GM21423 (cell line): ENCODE measurements around the gene EXOC6.
"Not testable (repeated sequence)": the region's sequence is repeated elsewhere in the genome, so short reads cannot be mapped to it uniquely, and the experiment has no call there.

Experiments used
- ATAC-seq: cut with Tn5 transposase; IDR thresholded peaks from one replicate; pipeline ENCODE4 v1.9.1; 2021; ENCODE audit warnings: mild to moderate bottlenecking, moderate library complexity; ENCODE audit not compliant: unreplicated experiment

Gene EXOC6

DNA sequence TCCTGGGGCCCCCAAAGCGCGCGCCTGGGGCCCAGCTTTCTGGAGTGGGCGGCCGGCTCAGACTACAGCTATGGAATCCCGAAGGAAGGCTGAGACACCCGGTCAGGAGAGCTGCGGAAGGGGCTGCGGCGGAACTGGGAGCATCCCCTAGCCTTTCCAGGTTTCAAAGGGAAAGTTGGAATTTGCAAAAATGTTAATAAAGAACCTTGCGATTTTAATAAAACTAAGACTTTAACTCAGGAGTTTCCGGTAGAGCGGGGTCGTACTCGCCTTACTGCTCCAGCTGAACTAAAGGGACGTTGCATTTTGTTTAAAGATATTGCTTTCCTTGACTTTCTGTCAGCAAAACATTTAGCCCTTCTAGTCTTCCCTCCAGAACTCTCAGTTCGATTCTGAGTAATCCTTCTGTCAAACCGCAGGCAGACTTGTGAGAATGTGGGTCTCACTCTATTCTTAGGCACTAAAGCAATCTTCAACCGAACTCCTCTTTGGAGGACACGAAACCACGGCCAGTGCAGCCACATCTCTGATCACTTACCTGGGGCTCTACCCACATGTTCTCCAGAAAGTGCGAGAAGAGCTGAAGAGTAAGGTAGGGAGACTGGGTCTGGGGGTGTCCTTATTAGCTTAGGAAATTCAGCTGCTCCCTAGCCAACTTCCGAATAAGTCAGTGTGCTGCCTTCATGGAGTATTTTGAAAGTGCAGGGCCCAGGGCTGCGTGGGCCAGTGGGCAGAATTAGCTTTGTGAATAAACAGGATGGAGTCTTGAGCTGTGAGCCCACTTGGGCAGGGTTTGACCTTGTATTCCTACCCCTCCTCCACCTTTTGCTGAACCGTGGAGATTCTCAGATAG is 227.3 kb downstream of the EXOC6 start:
- ATAC-seq: no peak

DNA sequence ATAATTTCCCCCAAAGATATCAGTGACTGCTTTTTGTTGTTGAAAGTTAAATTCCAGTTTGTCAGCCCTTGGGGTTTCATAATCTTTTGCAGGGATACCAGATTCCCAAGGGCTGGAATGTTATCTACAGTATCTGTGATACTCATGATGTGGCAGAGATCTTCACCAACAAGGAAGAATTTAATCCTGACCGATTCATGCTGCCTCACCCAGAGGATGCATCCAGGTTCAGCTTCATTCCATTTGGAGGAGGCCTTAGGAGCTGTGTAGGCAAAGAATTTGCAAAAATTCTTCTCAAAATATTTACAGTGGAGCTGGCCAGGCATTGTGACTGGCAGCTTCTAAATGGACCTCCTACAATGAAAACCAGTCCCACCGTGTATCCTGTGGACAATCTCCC is 228.6 kb downstream of the EXOC6 start:
- ATAC-seq: no peak

DNA sequence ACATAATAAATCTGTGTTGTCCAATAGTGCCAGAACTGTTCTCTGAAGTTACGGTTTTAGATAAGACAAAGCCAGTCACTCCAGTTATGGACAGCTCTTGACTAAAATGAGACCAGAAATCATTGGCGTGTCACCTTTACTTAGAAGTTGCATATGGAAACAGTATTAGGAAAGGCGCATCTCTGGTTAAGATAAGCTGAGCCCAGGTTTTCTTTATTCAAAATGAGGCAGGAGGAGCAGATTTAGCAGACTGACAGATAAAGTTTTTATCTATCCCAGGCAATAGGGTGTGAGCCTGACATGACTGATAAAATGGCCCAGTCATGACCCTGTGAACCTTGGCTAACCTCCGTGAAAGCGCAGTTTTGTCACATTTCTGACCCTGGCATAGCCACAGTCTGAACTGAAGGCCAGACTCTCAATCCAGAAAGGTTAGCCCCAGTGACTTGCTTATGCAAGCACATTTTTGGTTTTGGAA is 229.6 kb downstream of the EXOC6 start:
- ATAC-seq: no peak

DNA sequence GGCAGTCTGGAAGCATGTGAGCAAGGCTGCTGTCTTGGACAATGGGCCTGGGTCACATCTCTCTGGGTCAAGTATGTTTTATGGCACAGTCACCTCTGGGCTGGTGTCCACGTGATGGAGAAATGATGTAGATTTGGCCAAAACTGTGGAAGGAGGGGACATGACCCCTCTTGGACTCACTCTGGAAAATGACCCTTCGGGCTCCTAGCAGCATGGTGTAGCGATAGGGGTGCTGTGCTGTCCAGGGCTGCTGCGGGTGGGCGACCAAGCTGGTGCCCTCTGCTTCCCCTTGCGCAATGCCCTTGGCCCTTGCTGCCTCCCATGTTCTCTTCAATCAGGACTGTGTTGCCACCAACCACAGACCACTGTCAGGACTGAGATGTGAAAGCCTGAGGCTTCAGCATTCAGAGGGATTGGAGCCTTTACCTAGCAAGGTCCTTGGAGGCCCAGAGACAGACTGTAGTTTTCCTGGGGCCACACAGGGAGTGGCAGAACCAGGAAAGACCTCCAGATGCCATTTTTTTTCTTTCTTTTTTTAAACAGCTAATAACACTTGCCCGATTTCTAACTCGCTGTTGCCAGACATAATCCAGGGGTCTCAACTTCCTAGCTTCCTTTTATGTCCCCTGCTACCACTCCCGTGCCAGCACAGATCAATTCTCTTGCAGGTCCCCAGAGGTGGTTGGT is 231.5 kb downstream of the EXOC6 start:
- no peak for ATAC-seq

DNA sequence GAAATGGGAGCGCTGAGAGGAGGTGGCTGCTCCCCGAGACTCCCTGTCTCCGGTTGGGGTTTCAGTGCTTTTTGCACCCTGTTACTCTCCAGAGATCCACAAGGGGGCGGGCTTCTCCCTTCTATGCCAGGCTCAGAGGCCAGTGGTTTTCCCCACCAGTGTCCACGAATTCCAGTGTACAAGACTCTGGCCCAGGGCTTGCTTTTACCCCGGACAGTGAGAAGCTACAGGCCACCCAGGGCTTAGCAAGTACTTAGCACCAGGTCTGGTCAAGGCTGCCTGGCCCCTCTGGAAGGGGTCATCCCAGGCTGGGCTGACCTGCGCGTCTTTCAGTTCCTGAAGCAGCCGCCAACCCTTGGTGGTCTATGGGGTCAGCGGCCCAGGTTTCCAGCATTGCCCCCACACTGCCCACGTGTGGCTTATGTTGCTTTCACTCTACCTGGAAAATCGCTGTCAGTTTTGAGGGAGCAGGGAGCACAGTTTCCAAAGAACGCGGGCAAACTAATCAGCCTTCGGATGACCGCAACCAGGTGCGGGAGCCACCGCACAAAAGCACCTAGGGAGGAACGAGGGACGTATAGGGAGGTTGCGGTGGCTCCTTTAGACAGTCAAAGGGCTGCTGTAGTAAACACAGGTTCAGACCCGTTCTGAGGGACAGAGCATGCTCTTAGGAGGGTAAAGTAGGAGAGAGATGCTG is 232.2 kb downstream of the EXOC6 start:
- no peak for ATAC-seq

DNA sequence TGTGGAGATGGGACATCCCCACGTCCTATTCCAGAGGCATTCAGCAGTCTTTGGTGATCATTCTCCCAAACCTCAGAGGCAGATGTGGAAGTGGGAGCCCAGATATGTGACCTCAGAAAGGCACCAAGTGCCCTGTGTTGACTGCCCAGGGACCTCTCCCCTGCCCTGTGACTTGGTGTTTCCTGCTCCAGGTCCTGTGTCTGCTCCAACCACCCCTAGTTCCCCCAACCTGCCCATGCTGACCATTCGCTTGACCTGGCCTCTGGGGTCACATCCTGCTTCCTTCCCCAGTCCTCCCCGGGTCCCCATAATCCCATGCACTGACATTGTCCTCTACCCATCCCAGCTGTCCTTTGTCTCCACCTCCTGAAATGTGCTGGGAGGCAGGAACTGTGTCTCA is 233.0 kb downstream of the EXOC6 start:
- ATAC-seq: no peak

DNA sequence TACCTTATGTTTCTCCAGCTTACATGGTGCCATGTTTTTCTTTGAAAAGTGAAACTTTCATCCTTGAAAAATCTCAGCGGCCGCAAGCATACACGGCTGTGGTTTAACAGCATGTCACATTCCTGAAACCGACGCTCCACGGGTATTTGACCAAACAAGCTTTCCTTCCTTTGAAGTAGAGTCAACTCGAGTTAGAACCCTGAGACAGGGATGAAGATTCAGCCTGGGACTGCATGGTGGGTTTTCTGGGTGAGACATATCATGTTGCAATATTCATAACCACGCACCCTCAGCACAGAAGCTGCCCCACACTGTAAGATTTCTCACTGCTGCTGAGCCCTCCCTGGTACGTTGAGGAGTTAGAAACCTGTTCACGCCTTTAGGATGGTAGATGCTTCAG is 233.5 kb downstream of the EXOC6 start:
- no peak for ATAC-seq

DNA sequence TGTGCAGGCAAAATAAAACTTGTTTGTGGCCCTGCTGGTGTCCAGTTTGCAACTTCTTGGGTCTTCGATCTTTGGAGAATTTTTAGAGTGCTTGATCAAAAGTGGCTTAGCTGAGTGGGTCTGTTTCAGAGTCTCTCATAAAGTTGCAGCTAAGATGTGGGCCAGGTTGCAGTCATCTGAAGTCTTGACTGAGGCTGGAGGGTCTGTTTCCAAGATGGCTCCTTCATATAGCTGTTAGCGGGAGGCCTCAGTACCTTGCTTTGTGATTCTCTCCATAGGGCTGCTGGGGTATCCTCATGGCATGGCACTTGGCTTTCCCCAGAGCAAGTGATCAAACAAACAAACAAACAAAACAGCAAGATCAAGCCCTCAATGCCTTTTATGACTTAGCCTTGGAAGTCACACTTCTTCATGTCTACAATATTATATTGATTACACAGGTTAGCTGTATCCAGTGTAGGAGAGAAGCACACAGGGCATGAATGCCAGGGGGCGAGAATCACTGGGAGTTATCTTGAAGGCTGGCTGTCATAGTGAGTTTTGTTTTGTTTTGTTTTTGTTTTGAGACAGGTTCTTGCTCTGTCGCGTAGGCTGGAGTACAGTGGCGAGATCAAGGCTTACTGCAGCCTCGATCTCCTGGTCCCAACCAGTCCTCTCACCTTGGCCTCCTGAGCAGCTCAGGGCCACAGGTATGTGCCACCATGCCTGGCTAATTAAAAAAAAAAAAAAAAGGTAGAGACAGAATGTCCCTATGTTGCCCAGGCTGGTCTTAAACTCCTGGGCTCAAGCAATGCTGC is 235.6 kb downstream of the EXOC6 start:
- no peak for ATAC-seq

DNA sequence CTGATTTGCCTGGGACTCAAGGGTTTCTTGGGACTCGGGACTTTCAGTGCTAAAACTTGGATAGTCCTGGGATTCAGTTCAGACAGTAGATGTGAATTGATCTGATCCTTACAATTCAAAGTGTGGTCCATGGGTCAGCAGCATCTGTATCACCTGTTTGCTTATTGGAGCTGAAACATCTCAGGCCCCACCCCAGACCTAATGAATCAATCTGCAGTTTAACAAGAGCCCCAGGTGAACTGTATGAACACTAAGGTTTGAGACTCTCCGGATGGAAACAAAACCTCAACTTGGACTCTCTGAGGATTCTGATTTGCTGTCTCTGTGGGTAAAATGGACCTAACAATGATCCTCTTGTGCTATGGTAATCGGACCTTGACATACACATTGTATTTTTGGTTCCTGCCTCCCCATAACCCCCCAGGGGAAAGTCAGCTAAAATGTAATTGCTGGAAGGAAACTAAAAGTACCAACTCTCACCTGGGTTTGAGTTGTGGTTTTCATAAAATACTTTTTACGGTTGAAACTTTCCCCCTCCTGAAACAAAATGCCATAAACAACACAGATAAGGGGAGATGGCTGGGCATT is 237.0 kb downstream of the EXOC6 start:
- ATAC-seq: no peak

DNA sequence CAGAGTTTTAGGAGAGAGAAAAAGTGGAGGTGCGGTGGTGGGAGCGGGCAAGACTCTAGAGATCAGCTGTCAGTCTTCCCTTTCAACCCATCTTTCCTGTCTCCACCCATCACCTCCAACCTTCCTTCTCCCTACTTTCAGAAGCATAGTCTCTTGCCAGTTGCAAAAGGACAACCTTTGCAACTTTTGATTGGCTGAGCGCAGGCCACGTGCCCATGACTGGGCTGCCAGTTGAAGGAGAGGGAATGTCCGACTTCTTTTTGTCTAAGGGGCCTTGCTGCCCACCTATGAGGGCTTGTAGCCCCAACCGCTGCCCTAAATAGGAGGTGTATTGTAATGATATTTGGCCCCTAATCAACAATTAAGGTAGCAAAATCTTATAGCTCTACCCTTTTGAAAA is 238.0 kb downstream of the EXOC6 start:
- ATAC-seq: no peak

DNA sequence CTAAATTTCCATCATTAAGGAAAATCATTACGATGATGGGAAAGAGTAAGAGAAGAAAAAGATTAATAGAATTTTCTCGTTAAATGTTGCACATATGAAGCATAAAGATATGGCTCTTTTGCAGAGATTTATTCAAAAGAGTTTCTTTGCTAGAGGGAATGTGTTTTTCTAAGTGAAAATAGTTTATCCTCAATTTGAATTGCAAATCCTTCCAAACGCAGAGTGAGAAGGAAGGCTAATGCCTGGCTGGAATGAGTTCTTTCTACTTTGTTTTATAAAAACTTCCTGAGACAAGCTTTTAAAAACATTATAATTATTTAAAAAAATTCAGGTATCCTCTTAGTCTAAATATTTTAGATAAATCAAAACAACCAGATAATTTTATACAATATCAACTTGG is 239.5 kb downstream of the EXOC6 start:
- ATAC-seq: no peak

DNA sequence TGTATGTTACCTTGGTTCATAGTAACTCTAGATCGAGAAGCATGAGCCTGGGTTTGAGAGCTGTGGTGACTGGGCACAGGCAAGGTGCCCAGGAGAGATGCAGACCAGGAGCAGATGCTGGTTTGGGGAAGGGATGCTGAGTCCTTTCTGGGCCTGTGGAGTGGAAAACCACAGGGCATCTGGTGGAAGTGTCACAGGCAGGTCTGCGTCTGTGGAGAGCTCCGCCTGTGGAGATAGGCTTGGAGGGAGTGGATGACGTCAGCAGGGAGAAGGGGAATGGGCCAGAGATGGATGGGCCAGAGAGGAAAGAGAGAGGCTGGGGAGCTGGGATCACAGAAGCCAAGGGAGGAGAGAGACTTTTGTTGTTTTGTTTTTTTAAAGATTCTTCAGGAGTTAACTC is 240.1 kb downstream of the EXOC6 start:
- ATAC-seq: no peak

DNA sequence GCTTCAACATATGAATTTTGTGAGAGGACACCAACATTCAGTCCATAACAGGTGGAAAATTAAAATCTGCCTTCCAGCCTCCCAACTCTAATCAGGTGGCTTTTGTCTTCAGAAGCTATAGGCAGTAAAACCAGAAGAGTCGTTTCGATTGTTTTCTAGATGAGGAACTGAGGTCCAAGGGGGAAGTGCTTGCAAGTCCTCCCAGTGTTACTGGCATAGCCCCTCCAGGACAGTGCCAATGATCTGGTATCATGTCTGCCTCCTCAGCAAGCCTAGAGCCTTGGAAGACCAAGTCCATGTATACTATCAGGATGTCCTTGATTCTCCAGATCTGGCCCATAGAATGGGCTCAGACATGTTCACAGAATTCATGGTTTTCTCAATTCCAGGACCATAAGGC is 242.3 kb downstream of the EXOC6 start:
- ATAC-seq: no peak

DNA sequence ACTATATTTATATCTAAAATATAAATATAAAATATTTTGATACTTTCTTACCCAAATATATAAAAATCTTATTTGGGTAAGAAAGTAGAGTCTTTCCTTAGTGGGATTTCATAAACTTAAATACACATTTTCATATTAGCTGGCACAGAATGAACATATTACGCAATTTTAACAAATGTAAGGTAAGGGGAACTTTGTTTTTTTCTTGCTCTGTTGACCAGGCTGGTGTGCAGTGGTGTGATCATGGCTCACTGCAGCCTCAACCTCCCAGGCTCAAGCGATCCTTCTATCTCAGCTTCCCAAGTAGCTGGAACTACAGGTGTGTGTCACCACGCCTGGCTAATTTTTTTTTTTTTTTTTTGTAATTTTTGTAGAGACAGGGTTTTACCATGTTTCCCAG is 243.6 kb downstream of the EXOC6 start:
- ATAC-seq: no peak

DNA sequence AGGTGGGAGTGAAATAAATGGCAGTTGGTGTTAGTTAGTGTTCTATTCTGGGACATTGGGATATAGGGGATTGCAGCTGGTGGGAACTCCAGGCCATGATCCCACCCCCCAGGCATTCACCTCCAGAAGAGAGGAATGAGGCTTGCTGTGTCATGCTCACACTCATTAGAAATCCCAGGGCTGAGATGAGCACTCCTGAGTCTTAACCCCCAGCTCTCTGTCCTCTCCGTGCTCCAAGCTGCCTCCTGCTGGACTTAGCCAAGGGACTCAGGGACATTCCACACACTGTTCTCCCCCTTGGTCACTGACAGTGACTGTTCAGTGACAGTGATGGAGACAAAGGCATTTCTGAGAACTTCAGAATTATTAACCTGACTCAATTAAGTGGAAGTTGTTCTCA is 246.9 kb downstream of the EXOC6 start:
- ATAC-seq: no peak

DNA sequence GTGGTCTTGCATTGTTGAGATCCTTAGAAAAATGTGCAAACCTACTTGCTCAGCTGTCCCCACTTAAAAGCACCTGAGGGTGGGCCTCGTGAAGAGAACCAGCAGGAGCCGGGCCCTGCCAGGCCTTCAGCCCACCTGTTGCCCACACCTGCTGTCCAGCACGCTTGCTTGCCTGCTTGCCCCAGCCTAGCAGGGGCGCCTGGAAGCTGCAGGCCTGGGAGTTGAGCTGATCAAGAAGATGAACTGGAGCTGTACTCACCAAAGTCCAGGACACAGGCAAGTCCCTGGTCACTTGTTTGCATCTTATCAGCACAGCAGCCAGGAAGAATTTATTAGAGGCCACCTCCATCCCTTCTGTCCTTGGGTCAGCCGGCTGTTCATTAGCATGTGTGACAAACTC is 248.6 kb downstream of the EXOC6 start:
- no peak for ATAC-seq

DNA sequence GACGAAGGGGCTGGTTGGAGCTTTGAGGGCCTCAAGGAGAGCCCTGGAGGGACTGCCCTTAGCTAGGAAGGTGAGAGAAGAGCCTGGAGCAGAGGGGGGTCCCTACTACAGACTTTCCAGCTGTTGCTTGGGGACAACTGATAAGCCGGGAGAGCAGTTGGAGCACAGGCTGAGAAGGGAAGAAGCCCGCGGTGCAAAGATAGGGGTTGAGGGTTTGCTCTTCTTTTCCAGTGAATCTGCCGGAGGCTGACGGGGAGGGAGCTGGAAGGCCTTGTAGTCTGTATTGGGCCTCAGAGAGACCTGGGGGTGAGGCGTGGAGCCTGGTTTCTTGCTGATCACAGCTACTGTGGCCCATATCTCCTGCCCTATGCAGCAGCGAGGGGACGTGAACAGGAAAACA is 249.1 kb downstream of the EXOC6 start:
- ATAC-seq: no peak

DNA sequence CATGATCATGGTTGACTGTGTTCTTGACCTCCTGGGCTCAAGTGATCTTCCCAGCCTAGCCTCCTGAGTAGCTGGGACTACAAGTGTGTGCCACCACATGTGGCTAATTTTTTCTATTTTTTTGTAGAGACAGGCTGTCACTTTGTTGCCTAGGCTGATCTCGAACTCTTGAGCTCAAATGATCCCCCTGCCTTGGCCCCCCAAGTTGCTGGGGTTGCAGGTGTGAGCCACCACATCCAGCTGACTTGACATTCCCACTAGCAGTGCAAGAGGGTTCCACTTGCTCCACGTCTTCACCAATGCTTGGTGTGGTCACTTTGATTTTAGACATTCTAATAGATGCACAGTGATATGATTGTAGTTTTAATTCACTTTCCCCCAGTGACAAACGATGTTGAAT is 250.5 kb downstream of the EXOC6 start:
- ATAC-seq: no peak

DNA sequence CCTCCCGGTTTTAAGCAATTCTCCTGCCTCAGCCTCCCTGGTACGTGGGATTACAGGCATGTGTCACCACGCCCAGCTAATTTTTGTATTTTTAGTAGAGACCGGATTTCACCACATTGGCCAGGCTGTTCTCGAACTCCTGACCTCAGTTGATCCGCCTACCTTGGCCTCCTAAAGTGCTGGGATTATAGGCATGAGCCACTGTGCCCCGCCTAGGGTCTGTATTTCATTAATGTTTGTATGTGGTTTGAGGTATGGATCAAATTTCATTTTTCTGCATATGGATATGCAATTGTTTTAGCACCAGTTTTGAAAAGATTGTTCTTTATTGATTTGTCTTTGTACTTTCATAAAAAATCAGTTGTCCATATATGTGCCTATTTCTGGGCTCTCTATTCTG is 251.3 kb downstream of the EXOC6 start:
- no peak for ATAC-seq

DNA sequence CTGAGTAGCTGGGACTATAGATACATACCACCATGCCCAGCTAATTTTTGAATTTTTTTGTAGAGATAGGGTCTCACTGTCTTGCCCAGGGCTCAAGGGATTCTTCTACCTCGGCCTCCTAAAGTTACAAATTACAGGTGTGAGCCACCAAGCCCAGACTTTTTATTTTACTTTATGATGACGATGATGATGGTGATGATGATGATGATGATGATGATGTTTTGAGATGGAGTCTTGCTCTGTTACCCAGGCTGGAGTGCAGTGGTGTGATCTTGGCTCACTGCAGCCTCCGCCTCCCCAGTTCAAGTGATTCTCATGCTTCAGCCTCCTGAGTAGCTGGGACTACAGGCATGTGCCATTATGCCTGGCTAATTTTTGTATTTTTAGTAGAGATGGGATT is 252.8 kb downstream of the EXOC6 start:
- not testable (repeated sequence) for ATAC-seq

DNA sequence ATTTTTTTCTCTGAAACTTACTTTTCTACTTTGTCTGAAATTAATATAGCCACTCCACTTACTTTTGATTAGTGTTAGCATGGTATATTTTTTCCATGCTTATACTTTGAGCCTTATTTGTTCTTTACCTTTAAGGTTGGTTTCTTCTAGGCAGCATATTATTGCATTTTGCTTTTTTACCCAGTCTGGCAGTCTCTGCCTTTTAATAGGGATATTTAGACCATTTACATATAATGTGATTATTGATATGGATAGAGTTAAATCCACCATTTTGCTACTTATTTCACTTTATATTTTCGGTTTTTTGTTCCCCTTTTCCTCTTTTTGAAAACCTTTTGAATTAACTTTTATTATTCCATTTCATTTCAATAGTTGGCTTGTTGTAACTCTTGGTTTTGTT is 255.6 kb downstream of the EXOC6 start:
- ATAC-seq: no peak
